ENCODE measurements around the gene USP33.

DNA sequence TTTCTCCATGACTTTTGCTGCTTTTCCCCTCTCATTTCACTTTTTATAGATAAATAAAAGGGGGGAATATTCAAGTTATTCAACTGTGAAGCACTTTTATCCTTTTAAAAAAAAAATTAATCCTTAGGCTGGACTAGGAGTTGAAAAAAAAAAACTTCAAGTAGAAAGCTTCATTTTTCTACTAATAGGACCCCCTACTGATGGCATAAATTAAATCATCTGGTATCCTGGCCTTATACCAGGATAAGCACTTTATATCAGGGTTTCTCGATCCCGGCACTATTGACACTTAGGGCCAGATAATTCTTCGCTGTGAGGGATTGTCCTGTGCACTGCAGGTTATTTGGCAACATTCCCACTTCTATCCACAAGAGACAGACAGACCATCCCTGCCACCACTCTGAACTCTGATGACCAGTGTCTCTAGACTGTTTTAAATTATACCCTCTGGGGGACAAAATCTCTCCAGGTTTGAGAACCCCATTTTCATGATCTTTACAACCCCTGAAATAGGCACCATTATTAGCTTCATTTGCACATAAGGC is 17.6 kb downstream of the USP33 start:
- TF ChIP-seq POLR2A (IDR thresholded peaks at IDR 0.05; ENCODE audit: low read length): no peak
- TF ChIP-seq, protein P1, sequence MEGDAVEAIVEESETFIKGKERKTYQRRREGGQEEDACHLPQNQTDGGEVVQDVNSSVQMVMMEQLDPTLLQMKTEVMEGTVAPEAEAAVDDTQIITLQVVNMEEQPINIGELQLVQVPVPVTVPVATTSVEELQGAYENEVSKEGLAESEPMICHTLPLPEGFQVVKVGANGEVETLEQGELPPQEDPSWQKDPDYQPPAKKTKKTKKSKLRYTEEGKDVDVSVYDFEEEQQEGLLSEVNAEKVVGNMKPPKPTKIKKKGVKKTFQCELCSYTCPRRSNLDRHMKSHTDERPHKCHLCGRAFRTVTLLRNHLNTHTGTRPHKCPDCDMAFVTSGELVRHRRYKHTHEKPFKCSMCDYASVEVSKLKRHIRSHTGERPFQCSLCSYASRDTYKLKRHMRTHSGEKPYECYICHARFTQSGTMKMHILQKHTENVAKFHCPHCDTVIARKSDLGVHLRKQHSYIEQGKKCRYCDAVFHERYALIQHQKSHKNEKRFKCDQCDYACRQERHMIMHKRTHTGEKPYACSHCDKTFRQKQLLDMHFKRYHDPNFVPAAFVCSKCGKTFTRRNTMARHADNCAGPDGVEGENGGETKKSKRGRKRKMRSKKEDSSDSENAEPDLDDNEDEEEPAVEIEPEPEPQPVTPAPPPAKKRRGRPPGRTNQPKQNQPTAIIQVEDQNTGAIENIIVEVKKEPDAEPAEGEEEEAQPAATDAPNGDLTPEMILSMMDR (IDR thresholded peaks at IDR 0.05): no peak
- no peak for TF ChIP-seq HDAC2 (IDR thresholded peaks at IDR 0.05)
- no peak for TF ChIP-seq CHD2 (IDR thresholded peaks at IDR 0.05; ENCODE audit: low read length, partially characterized antibody)
- TF ChIP-seq EP300 (IDR thresholded peaks at IDR 0.05): no peak
- TF ChIP-seq, protein P2, sequence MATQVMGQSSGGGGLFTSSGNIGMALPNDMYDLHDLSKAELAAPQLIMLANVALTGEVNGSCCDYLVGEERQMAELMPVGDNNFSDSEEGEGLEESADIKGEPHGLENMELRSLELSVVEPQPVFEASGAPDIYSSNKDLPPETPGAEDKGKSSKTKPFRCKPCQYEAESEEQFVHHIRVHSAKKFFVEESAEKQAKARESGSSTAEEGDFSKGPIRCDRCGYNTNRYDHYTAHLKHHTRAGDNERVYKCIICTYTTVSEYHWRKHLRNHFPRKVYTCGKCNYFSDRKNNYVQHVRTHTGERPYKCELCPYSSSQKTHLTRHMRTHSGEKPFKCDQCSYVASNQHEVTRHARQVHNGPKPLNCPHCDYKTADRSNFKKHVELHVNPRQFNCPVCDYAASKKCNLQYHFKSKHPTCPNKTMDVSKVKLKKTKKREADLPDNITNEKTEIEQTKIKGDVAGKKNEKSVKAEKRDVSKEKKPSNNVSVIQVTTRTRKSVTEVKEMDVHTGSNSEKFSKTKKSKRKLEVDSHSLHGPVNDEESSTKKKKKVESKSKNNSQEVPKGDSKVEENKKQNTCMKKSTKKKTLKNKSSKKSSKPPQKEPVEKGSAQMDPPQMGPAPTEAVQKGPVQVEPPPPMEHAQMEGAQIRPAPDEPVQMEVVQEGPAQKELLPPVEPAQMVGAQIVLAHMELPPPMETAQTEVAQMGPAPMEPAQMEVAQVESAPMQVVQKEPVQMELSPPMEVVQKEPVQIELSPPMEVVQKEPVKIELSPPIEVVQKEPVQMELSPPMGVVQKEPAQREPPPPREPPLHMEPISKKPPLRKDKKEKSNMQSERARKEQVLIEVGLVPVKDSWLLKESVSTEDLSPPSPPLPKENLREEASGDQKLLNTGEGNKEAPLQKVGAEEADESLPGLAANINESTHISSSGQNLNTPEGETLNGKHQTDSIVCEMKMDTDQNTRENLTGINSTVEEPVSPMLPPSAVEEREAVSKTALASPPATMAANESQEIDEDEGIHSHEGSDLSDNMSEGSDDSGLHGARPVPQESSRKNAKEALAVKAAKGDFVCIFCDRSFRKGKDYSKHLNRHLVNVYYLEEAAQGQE (IDR thresholded peaks at IDR 0.05): no peak
- TF ChIP-seq TP53 (CRISPR knock-in tag; IDR thresholded peaks at IDR 0.05): no peak
